HG03558 (cell line): Measurements from ENCODE around the gene NOS3.

Experiments
- ATAC-seq: cut with Tn5 transposase; IDR thresholded peaks from one replicate; pipeline ENCODE4 v1.9.1; 2021; ENCODE audit warnings: moderate number of reproducible peaks; ENCODE audit not compliant: unreplicated experiment; ENCODE audit errors: extremely low read depth

The NOS3 gene

DNA sequence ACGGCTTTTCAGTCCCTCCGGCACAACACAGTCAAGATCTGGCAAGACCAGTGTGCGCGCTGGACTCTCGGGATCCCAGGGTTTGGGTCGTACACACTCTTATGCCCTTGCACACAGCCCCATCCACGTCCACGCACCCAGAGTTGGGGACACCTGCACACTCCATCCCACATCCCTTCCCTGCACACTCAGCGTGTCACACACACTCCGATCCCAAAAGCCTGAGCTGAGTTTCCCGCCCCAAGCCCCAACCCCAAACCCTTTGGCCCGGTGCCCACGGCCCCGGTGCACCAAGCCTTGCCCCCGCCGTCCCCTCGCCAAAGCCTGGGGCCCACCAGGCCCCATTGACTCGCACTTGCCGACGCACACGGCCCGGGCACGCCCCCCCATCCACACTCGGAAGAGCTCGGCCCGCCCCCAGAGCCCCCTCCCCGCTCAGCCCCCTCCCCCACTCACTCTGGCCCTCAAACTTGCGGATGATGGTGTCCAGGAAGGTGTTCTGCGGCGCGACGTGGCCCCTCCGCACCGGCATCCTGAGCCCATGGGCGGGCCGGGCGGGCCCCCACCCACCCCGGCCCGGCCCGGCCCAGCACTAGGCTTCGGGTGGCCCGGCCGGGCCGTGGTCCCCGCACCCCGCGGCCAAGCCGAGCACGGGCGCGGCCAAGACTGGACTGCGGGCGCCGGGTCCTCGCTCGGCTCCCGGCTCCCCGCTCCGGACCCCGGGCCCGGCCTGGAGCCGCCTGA is 13.3 kb upstream of the NOS3 start:
- ATAC-seq: no peak

DNA sequence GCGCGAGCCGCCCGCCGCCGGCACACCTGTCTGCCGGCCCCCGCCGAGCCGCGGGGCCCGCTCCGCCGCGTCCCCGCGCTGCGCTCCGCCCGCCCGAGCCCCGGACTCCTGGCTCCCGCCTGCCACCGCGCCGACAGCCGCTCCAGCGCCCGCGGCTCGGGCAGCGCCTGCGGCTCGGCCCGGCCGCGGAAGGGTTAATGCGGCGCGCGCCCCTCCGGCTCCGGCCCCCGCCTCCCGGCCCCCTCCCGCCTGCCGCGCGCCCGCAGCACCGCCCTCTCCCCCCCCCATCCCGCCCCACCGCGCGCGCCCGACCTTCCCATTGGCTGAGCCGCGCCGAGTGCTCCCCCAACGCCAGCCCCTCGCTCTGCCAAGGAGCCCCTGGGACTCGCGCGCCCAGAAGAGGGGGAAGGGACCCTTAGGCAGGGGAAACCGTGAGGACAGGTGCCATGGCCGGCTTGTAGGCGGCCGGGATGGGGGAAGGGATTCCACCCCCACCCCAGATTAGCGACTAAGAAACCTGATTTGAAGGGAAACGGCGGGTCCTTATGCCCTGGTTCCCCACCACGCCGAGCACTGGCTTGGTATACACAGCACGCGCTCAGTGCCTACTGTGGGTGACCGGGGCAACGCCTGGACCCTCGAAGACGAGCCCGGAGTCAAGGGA is 12.6 kb upstream of the NOS3 start, which contains the start of gene KCNH2:
Gene KCNH2, minus strand, starts transcription at position 196 of the 664 bp plus-strand sequence. CDS start 408 bp downstream, outside the sequence.
- ATAC-seq: no peak

DNA sequence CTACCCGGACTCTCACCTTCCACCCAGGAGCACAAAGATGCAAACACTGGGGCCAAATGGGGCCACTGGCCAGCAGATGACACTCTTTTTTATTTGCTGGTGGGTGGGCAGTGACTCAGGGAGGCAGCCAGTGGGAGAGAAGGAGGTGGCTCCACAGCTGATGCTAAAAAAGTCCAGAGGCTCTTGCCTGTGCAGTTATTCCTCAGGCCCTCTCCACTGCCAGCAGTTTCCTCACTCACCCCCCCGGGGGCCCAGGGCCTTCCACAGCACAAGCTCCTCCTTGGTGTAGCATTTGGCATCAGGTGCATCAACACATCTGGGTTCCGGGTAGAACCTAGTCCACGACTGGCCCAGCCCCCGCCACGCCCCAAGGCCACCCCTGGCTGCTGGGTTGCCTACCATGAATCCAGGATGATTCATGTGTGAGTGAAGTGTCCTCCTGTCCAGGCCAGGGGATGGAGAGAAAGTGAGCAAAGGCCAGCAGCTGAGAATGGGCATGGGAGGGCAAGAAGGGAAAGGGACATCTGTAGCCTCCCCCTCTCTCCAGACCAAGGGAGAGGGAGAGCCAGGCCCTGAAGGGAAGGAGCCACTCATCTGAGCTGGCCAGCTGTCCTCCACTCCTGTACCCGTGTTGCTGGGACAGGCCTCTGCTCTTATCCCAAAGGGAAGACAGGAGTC is 11.0 kb upstream of the NOS3 start:
- ATAC-seq: no peak

DNA sequence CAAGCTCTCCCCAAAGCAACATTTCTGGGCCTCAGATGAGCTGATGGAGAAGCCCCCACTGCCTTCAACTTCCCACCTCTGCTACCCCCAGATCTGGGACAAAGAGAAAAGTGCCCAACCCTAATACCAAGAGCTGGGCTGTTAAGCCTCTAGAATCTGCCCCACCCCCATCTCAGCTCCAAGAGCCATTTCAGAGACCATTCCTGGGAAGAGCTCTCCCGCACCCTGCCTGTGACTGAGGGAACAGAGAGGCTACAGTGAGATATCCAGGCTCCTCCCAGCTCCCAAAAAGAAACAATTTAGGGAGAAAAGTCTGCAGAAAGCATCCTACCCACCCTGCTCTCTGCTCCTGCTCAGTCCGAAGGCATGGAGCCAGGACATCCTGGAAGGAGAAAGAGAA is 10.2 kb upstream of the NOS3 start:
- ATAC-seq: no peak

DNA sequence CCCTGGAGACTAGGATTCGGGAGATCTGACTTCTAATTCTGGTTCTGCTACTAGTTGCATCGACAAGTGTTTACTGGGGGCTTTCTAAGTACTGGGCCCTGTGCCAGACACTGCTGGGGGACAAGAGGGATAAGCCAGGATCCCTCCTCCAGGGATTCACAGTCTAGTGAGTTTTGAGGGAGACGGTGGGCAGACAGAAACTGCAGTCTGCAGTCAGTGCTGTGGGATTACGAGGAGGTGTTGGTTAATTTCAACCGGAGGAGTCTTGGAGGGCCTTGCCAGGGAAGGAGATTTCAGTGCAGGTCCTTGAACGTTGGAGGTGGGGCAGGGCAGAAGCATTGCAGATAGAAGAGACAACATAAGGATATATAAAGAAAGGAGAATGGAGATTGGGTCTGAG is 9.2 kb upstream of the NOS3 start:
- ATAC-seq: no peak

DNA sequence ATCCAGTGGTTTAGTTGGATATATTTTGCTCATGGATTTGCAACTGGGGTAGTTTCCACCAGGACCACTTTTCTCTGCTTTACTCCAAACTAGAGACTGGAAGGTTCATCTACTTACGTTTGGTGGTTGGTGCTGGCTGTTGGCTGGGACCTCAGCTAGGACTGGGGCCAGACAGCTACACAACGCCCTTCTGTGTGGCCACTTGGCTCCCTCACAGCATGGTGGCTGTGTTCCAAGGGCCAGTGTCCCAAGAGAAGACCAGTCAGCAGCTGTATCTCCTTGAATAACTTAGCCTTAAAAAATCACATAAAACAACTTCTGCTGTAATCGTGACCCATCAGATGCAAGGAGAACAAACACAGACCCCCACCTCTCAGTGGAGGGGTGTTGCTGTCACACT is 8.5 kb upstream of the NOS3 start:
- no peak for ATAC-seq

DNA sequence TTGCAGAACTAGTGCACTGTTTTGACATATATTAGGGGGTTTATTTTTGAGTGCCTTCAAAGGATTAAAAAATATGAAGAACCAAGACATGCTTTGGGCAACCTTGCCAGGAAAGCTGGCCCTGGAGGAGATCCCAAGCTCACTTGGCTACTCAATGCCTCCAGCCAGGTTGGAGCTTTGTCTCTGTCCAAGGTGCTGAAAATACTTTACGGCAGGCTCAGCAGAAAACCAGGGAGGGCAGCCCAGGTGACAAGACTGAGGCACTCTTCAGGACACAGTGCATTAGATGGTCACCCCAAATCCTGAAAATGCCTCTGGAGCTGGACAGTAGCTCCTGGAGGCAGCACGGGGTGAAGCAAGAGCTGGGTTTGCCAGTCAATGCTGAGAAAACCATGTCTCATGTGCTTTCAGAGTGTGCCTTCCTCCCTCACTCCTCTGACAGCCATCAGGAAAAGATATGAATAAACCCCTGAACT is 6.9 kb upstream of the NOS3 start:
- no peak for ATAC-seq

DNA sequence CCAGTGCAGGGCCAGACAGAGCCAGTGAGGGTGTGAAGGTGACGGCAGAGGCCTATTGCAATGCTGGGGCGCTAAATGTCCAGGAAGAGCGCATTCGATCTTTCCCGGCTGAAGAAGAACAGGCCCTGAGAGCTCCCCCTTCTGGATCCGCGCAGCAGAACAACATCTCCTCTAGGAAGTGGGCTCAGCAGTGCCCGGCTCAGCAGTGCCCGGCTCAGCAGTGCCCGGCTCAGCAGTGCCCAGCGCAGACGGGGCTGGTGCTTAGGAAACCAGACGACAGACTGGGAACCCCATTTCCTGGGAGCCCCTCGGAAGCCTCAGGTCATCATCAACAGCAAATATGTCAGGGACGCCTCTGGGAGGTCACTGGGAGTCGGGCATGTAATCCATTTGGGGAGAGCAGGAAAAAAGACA is 4.7 kb upstream of the NOS3 start:
- ATAC-seq: no peak

DNA sequence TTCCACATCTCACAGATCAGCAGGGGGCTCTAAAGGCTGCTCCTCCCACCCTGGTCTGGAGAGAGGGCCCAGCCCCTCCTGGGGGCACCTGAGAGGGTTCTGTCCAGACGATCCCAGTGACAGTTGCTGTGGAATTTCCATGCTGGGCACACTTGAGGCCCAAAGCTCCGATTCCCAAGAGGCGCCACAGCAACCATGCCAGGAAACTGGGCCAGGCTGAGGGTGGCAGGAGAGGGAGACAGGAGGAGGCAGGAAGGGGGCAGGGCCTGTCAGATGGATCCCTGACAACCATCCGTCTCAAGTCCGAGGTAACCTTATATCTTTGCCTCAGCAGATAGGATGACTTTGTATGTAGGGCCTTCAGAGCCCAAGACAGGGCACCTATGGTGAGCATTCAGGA is 4.3 kb upstream of the NOS3 start:
- ATAC-seq: no peak

DNA sequence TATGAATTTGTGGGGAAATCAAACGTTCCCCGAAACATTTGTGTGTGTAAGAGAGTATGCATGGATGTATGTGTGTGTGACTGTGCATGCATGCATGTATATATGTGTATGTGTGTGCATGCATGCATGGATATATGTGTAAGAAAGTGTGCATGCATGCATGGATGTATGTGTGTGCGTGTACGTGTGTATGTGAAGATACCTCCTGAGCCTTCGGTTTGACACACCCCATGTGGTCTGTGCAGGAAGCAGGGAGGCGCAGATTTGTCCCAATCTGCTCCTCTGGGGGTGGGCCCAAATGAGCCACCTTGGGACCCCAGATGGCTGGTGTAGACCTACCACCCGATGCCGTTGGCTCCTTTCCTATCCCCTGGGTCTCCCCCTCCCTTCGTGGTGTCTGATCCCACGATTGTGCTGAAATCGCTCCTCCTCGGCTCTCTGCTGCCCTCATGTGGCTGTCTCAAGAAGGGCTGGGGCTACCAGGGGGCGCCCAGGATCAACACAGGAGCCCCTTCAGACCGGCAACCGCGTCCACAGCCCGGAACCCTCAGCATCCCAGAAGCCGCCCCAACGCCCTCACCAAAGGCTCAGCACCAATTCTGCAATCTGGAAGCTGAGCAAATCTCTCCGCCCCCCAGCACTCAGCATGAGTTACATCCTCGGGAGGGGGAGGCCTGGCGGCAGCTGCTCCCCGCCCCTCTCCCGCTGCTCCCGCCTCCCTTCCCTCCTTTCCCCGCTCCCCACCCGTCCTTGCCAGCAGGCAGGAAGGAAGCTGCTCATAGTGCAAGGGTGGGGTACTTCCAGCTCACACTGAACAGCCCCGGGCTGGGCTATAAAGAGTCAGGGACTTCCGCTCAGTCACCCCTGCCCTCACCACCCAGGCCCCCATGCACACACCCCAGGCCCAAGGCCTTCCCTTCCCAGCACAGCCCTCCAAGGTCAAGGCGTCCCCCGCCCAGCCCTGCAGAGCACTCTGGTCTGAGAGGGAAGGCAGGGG is 2.3 kb upstream of the NOS3 start:
- ATAC-seq: no peak

DNA sequence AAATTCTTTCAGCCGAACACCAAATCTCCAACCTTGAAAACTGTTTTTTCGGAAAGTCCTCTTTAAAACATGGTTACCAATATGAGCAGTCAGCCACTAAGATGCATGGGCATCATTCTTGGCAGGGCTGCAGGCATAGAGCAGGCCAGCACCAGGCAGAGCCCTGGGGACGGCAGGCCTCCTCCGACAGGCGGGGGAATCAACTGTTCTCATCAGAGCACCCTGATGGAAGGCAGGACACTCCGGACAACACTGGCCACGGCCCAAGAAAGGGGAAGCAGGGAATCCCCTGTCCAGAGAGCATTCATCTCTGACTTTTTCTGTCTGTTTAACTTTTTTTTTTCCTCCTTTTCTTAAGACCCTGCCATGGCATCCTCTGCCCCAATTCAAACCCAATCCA is 1.4 kb upstream of the NOS3 start:
- ATAC-seq: no peak

DNA sequence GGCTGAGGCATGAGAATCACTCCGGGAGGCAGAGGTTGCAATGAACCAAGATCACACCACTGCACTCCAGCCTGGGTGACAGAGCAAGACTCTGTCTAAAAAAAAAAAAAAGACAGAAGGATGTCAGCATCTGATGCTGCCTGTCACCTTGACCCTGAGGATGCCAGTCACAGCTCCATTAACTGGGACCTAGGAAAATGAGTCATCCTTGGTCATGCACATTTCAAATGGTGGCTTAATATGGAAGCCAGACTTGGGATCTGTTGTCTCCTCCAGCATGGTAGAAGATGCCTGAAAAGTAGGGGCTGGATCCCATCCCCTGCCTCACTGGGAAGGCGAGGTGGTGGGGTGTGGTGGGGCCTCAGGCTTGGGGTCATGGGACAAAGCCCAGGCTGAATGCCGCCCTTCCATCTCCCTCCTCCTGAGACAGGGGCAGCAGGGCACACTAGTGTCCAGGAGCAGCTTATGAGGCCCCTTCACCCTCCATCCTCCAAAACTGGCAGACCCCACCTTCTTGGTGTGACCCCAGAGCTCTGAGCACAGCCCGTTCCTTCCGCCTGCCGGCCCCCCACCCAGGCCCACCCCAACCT is 1.3 kb downstream of the NOS3 start:
- no peak for ATAC-seq

DNA sequence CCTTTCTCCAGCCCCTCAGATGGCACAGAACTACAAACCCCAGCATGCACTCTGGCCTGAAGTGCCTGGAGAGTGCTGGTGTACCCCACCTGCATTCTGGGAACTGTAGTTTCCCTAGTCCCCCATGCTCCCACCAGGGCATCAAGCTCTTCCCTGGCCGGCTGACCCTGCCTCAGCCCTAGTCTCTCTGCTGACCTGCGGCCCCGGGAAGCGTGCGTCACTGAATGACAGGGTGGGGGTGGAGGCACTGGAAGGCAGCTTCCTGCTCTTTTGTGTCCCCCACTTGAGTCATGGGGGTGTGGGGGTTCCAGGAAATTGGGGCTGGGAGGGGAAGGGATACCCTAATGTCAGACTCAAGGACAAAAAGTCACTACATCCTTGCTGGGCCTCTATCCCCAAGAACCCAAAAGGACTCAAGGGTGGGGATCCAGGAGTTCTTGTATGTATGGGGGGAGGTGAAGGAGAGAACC is 2.1 kb downstream of the NOS3 start:
- no peak for ATAC-seq

DNA sequence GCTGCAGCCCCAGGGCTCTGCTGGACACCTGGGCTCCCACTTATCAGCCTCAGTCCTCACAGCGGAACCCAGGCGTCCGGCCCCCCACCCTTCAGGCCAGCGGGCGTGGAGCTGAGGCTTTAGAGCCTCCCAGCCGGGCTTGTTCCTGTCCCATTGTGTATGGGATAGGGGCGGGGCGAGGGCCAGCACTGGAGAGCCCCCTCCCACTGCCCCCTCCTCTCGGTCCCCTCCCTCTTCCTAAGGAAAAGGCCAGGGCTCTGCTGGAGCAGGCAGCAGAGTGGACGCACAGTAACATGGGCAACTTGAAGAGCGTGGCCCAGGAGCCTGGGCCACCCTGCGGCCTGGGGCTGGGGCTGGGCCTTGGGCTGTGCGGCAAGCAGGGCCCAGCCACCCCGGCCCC is 2.7 kb downstream of the NOS3 start:
- no peak for ATAC-seq

DNA sequence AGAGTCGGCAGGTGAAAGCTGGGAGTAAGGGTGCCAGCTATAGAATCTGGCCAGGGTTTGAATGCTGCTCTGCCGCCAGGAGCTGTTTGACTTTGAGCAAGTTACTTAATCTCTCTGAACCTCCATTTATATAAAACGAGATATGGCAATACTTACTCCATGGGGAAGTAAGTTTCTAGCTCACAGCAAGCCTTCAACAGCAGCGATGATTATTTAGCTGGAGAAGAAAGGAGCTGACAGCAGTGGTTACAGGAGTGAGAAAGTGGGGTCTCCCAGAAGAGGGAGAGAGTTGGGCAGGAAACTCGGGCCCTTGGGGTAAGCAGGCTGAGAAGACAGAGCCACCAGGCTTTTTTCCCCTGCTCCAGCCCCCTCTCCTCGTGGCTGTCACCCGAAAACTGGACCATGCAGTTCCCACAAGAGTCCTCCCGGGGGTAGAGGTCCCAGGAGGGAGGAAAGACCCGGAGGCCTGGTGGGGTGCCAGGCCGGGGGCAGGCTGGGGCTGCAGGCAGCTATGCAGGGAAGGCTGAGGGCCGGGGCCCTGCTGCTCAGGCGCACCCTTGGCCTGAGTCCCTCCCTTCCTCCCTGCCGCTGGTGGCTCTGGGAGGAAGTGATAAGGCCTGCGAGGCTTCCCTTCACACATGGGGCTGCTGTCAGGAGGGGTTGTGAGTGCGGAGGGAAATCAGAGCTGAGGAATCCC is 3.5 kb downstream of the NOS3 start:
- no peak for ATAC-seq

DNA sequence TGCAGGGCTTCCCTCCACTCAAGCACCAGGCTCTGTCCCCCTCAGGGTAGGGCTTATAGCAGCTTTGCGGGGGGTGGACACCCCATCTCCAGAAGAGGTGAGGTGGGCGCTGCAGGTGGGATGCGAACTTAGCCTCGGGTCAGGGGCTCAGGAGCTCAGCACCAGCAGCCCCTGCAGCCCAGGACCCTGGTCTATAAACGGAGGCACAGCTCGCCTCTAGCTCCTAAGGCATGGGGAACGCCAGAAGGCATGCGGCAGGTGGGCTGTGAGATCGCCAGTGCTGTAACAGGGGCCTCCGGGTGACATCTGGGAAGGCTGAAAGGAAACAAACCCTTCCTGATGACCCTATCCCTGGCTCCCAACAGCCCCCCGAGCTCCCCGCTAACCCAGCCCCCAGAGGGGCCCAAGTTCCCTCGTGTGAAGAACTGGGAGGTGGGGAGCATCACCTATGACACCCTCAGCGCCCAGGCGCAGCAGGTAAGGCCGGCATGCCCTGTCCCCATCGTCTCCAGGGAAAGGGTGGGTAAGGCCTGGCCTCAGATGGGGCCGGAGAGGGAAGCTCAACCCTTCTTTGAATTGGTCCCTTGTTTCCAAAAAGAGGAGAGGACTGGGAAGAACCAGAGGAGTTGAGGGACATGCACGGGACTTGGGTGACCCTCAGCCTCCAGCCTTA is 4.2 kb downstream of the NOS3 start:
- ATAC-seq: no peak

DNA sequence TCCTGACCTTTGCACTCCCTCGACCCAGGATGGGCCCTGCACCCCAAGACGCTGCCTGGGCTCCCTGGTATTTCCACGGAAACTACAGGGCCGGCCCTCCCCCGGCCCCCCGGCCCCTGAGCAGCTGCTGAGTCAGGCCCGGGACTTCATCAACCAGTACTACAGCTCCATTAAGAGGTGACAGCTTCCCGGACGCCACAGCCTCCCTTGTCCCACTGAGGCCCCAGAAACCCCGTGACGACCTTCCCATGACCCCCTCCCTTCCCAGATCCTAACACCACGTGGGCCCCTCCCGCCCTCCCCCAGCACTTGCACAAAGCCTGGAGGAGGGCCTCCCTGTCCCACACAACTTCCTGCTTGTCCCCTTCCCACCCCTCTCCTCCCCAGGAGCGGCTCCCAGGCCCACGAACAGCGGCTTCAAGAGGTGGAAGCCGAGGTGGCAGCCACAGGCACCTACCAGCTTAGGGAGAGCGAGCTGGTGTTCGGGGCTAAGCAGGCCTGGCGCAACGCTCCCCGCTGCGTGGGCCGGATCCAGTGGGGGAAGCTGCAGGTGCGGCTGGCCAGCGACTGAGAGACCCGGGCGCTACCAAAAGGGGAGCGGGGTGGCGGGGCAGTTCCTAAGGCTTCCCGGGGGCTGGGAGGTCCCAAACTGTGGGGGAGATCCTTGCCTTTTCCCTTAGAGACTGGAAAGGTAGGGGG is 5.7 kb downstream of the NOS3 start:
- ATAC-seq: no peak

DNA sequence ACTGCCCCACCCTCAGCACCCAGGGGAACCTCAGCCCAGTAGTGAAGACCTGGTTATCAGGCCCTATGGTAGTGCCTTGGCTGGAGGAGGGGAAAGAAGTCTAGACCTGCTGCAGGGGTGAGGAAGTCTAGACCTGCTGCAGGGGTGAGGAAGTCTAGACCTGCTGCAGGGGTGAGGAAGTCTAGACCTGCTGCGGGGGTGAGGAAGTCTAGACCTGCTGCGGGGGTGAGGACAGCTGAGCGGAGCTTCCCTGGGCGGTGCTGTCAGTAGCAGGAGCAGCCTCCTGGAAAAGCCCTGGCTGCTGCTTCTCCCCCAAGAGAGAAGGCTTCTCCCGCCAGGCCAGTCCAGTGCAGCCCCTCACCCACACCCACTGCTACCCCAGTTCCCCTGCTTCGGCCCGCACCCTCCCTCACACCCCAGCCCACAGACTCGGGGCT is 6.3 kb downstream of the NOS3 start:
- no peak for ATAC-seq
